ENCODE measurements around the gene EWSR1.

DNA sequence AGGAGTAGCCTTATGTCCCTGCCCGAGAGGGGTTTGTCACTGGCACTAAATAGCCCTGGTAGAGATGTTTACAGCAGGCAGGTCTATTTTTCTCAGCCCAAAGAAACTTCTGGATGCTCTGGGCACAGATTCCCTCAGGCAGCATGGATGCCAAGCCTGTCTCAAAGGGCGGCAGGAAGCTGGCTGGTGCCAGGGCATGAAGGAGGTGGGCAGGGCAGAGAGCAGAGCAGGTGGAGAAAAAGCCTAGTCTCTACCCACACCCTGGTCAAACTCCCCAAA is 34.3 kb downstream of the EWSR1 start:
- TF ChIP-seq, protein P1, sequence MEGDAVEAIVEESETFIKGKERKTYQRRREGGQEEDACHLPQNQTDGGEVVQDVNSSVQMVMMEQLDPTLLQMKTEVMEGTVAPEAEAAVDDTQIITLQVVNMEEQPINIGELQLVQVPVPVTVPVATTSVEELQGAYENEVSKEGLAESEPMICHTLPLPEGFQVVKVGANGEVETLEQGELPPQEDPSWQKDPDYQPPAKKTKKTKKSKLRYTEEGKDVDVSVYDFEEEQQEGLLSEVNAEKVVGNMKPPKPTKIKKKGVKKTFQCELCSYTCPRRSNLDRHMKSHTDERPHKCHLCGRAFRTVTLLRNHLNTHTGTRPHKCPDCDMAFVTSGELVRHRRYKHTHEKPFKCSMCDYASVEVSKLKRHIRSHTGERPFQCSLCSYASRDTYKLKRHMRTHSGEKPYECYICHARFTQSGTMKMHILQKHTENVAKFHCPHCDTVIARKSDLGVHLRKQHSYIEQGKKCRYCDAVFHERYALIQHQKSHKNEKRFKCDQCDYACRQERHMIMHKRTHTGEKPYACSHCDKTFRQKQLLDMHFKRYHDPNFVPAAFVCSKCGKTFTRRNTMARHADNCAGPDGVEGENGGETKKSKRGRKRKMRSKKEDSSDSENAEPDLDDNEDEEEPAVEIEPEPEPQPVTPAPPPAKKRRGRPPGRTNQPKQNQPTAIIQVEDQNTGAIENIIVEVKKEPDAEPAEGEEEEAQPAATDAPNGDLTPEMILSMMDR (conservative IDR thresholded peaks at IDR 0.05; ENCODE audit: low read length), result no peak
- no peak for TF ChIP-seq EZH2phosphoT487 (IDR thresholded peaks at IDR 0.05; ENCODE audit: borderline replicate concordance)

Data from Loucy (cell line).